Nucleus accumbens (tissue), 56 donors: ENCODE results near the gene APBA2.
A peak's percentile ranks its signal among the peaks of the same experiment; 100 is the strongest.
"Not testable (repeated sequence)": the region's sequence is repeated elsewhere in the genome, so short reads cannot be mapped to it uniquely, and the experiment has no call there.

Experiments
- DNase-seq, 56 donors: peaks; one replicate each; lab custom pipeline; 2025; lab: John Stamatoyannopoulos, UW

Gene APBA2

GRCh38 chr15:28876131-28876844 lies 9.5 kb upstream of the APBA2 start:
- DNase-seq = peak in 23 of 56 donors; percentile 12 to 65 (median 33)

- no peak for DNase-seq
Observed at GRCh38 chr15:28876845-28877185, 9.0 kb upstream of the APBA2 start.

GRCh38 chr15:28878209-28878608 lies 7.6 kb upstream of the APBA2 start:
- DNase-seq = no peak

GRCh38 chr15:28879551-28879950 lies 6.2 kb upstream of the APBA2 start:
- no peak for DNase-seq

- DNase-seq = no peak
Observed at GRCh38 chr15:28880680-28881079, 5.1 kb upstream of the APBA2 start.

GRCh38 chr15:28881170-28881569 lies 4.6 kb upstream of the APBA2 start:
- DNase-seq = no peak

GRCh38 chr15:28881600-28881999 lies 4.2 kb upstream of the APBA2 start:
- no peak for DNase-seq

- no peak for DNase-seq
Observed at GRCh38 chr15:28884151-28884940, 1.4 kb upstream of the APBA2 start.

- no peak for DNase-seq
Observed at GRCh38 chr15:28885128-28885629, 595 bp upstream of the APBA2 start.

GRCh38 chr15:28886431-28887338 lies 911 bp downstream of the APBA2 start:
- no peak for DNase-seq

GRCh38 chr15:28887339-28888174 lies 1.8 kb downstream of the APBA2 start:
- no peak for DNase-seq

GRCh38 chr15:28888302-28888894 lies 2.6 kb downstream of the APBA2 start:
- DNase-seq = no peak

- no peak for DNase-seq
Observed at GRCh38 chr15:28888900-28889299, 3.1 kb downstream of the APBA2 start.

GRCh38 chr15:28889346-28889745 lies 3.6 kb downstream of the APBA2 start:
- no peak for DNase-seq

- DNase-seq = not testable (repeated sequence)
Observed at GRCh38 chr15:28889871-28890270, 4.1 kb downstream of the APBA2 start.

- DNase-seq = not testable (repeated sequence)
Observed at GRCh38 chr15:28890291-28890690, 4.5 kb downstream of the APBA2 start.

- DNase-seq = no peak
Observed at GRCh38 chr15:28890711-28891495, 5.1 kb downstream of the APBA2 start.

GRCh38 chr15:28891588-28891987 lies 5.8 kb downstream of the APBA2 start:
- no peak for DNase-seq
